GM23338 (cell line): Measurements from ENCODE around the gene SLC4A7. TPM values are rescaled to one million over a fixed set of nuclear protein-coding genes. Genes with fewer than 3 reads are reported as not detected.

Experiments used
- CREB1 ChIP-seq: fragments of 250-450 bp; sonication (Bioruptor Pico); IDR thresholded peaks from 2 replicates; pipeline ENCODE4 v1.5.0; 2020; ENCODE audit warnings: low read depth, mild to moderate bottlenecking, moderate library complexity
- JUNB ChIP-seq: IDR thresholded peaks from one replicate; pipeline ENCODE4 v1.6.1; 2016; ENCODE audit warnings: antibody characterized with exemption; ENCODE audit not compliant: unreplicated experiment
- REST ChIP-seq: IDR thresholded peaks from one replicate; pipeline ENCODE4 v1.6.1; 2018; ENCODE audit warnings: antibody characterized with exemption; ENCODE audit not compliant: unreplicated experiment
- ZNF331 ChIP-seq: fragments of 250-450 bp; sonication (Bioruptor Pico); IDR thresholded peaks from 2 replicates; pipeline ENCODE4 v1.5.0; 2020; ENCODE audit warnings: low read depth, mild to moderate bottlenecking, moderate library complexity
- ZNF462 ChIP-seq: fragments of 250-450 bp; sonication (Bioruptor Pico); IDR thresholded peaks from 2 replicates; pipeline ENCODE4 v1.5.0; 2020; ENCODE audit warnings: mild to moderate bottlenecking, moderate library complexity
- polyA plus RNA-seq: library from polyadenylated mRNA; unstranded; fragments of >200 nt; fragmentation: Nextera tagmentation; extraction: Ambion mirVana; gene quantifications from 2 replicates; pipeline ENCODE4 v1.2.1, GENCODE V29; 2016
- total RNA-seq: library from RNA; depleted of rRNA; stranded (reverse); fragments of >200 nt; shearing (Covaris generic); gene quantifications from 2 replicates; pipeline ENCODE4 v1.2.3, GENCODE V29; 2014

SLC4A7 gene
- total and polyA plus RNA-seq, 2 experiments from 2014 or later = 44.4 to 101 TPM

GRCh38 chr3:27485866-27486265 lies 1.7 kb upstream of the SLC4A7 start (continued):
- TF ChIP-seq ZNF462 (CRISPR knock-in tag) (no peak), JUNB (no peak), ZNF331 (CRISPR knock-in tag) (no peak), REST (no peak), CREB1 (CRISPR knock-in tag) (no peak)
